ENCODE results near the gene TMEM138. TPM values are rescaled to one million over a fixed set of nuclear protein-coding genes. Genes with fewer than 3 reads are reported as not detected.

The TMEM138 gene
- total RNA-seq, 1 experiment from 2014 or later: 43.6 TPM

GRCh38 chr11:61368646-61369045, 6.5 kb downstream of the TMEM138 start:
- Histone ChIP-seq H3K4ac (ENCODE audit: low read depth, low read length) (no peak overlapping the region), H3K14ac (ENCODE audit: insufficient read depth, low read length) (no peak overlapping the region), H3K79me1 (ENCODE audit: insufficient read depth, low read depth, low read length, poor library complexity, severe bottlenecking) (no peaks in the 10 kb centered on the region), H3K27ac (ENCODE audit: insufficient read length, low read depth, low read length) (no peak overlapping the region), H4K91ac (ENCODE audit: insufficient read length, low read depth, low read length) (no peak overlapping the region), H2BK120ac (ENCODE audit: low read depth, low read length, poor library complexity, severe bottlenecking) (no peak overlapping the region), H2BK5ac (ENCODE audit: insufficient read length, low read length) (no peak overlapping the region), H3K4me2 (ENCODE audit: insufficient read depth, insufficient read length, low read length) (no peak overlapping the region), H3K4me1 (ENCODE audit: insufficient read depth, low read length) (no peaks in the 10 kb centered on the region), H4K5ac (ENCODE audit: insufficient read length, low read depth, low read length) (no peak overlapping the region), H4K20me1 (ENCODE audit: control insufficient read depth, insufficient read depth, insufficient read length) (no peaks in the 10 kb centered on the region), H2AFZ (ENCODE audit: low read length) (no peak overlapping the region), H3K23ac (ENCODE audit: insufficient read length, low read depth, low read length) (no peak overlapping the region), H3K27me3 (ENCODE audit: insufficient read depth, low read length) (no peaks in the 10 kb centered on the region), H2BK12ac (ENCODE audit: insufficient read length, low read depth, low read length) (no peak overlapping the region), H3K9me3 (ENCODE audit: control insufficient read depth, low read depth, low read length) (peaks cover 5% of the 10 kb centered on the region), H3K56ac (ENCODE audit: insufficient read length, low read depth, low read length) (no peak overlapping the region), H3K9ac (ENCODE audit: extremely low read depth, insufficient read length, low read length) (no peak overlapping the region), H2AK5ac (ENCODE audit: insufficient read length, low read length) (no peak overlapping the region), H3K23me2 (ENCODE audit: insufficient read length, low read depth, low read length, poor library complexity, severe bottlenecking) (no peaks in the 10 kb centered on the region), H3K79me2 (ENCODE audit: insufficient read depth, low read length) (no peaks in the 10 kb centered on the region), H3T11ph (ENCODE audit: low read length) (no peak overlapping the region), H3K18ac (ENCODE audit: insufficient read length, low read depth, low read length) (no peak overlapping the region), H4K8ac (replicated peaks; ENCODE audit: insufficient read length, low read depth, low read length) (no peak overlapping the region), H2BK15ac (ENCODE audit: low read depth, low read length) (no peak overlapping the region), H2BK20ac (ENCODE audit: low read depth, low read length, poor library complexity, severe bottlenecking) (no peak overlapping the region)
- Mint-ChIP-seq H3K27me3 (ENCODE audit: low read depth) (no peaks in the 10 kb centered on the region), H3K4me3 (no peak overlapping the region), H3K9me3 (peaks cover 19 to 24% of the 10 kb centered on the region in 2 experiments), H3K36me3 (ENCODE audit: insufficient read depth in 1 of 3, low read depth in 3 of 3) (peaks cover 71 to 94% (median 88%) of the 10 kb centered on the region in 3 experiments), H3K4me1 (peaks cover 0 to 2% of the 10 kb centered on the region in 2 experiments; a peak in 1 of 4 replicates), H3K27ac (no peak overlapping the region)
- no peak for DNase-seq
- TF ChIP-seq, protein P1, sequence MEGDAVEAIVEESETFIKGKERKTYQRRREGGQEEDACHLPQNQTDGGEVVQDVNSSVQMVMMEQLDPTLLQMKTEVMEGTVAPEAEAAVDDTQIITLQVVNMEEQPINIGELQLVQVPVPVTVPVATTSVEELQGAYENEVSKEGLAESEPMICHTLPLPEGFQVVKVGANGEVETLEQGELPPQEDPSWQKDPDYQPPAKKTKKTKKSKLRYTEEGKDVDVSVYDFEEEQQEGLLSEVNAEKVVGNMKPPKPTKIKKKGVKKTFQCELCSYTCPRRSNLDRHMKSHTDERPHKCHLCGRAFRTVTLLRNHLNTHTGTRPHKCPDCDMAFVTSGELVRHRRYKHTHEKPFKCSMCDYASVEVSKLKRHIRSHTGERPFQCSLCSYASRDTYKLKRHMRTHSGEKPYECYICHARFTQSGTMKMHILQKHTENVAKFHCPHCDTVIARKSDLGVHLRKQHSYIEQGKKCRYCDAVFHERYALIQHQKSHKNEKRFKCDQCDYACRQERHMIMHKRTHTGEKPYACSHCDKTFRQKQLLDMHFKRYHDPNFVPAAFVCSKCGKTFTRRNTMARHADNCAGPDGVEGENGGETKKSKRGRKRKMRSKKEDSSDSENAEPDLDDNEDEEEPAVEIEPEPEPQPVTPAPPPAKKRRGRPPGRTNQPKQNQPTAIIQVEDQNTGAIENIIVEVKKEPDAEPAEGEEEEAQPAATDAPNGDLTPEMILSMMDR (conservative IDR thresholded peaks at IDR 0.05): no peak
- WGBS (ENCODE audit: extremely low coverage, insufficient read length, low lambda C conversion rate): no CpG with 5 or more reads among the region's 7 CpGs
